Psoas muscle (tissue), 8 donors: ENCODE measurements around the gene MUSTN1. TPM values are rescaled to one million over a fixed set of nuclear protein-coding genes. Genes with fewer than 3 reads are reported as not detected.
A peak's percentile ranks its signal among the peaks of the same experiment; 100 is the strongest.

ENCODE experiments used
- ATAC-seq, 4 donors: fragments of 200-7000 bp; cut with Tn5 transposase; one replicate each; pipeline ENCODE4 v1.9.1; 2020; ENCODE audit warnings: moderate library complexity in 3 of 4, mild to moderate bottlenecking in 2 of 4
- DNase-seq, 2 donors: peaks; one replicate each; pipeline ENCODE4 v3.0.0-alpha.2; 2020
- H3K27ac ChIP-seq: fragments of 200-600 bp; one replicate; pipeline ENCODE4 v1.8.0; 2022
- H3K27me3 ChIP-seq, 3 donors: fragments of 200-600 bp in 1 of 3; one replicate each; pipeline versions ENCODE4 v1.6.1 to v1.8.0; 2013 to 2022; ENCODE audit warnings: low read length in 2 of 3, mild to moderate bottlenecking in 2 of 3, moderate library complexity in 1 of 3; ENCODE audit not compliant: insufficient read depth in 3 of 3
- H3K36me3 ChIP-seq, 2 donors: fragments of 200-600 bp in 1 of 2; one replicate each; pipeline versions ENCODE4 v1.6.1 to v1.8.0; 2013 to 2022; ENCODE audit warnings: low read depth in 1 of 2, mild to moderate bottlenecking in 1 of 2, moderate library complexity in 1 of 2; ENCODE audit not compliant: insufficient read depth in 1 of 2
- H3K4me1 ChIP-seq: fragments of 200-600 bp; one replicate; pipeline ENCODE4 v1.8.0; 2022
- H3K4me3 ChIP-seq: fragments of 200-600 bp; one replicate; pipeline ENCODE4 v1.8.0; 2022; ENCODE audit warnings: mild to moderate bottlenecking
- H3K9me3 ChIP-seq: fragments of 200-600 bp; one replicate; pipeline ENCODE4 v1.8.0; 2022
- WGBS, 3 donors: extraction: QIAGEN DNeasy Blood & Tissue Kit; methylation state at CpG; one replicate each; pipeline versions ENCODE4 v1.1.6 to v1.1.7; 2013; 5-methylcytosine and 5-hydroxymethylcytosine counted together
- intact Hi-C, 2 donors: fragments of 100-400 bp; cut with DNase I; formaldehyde crosslinking; loops; one replicate each; pipeline versions ENCODE4 v1.11.0 to v1.14.2; 2022
- polyA plus RNA-seq, 3 donors: library from polyadenylated mRNA; stranded (reverse); fragments of 200-250 nt; gene quantifications; one replicate each; pipeline ENCODE4 v1.2.3, GENCODE V29; 2013
- total RNA-seq, 4 donors: library from RNA; stranded (reverse); fragmentation: NEBNext Ultra II Directional in 2 of 4; extraction: Animal tissue kit (Norgen Biotek cat#: 25700) in 2 of 4; gene quantifications; one replicate each; pipeline versions ENCODE4 v1.2.1 to v1.2.4, GENCODE V29; 2021 to 2023
- TF ChIP-seq, protein P1 (sequence below): fragments of 200-600 bp; IDR thresholded peaks from one replicate; pipeline ENCODE4 v1.8.0; 2022; ENCODE audit warnings: antibody characterized with exemption
- donor health status: healthy with polysubstance abuse.
- donor health status: DM: no; HTN: no; CAD: no; lungs with moderate emphysema.
- donor health status: Bipolar disorder and iron deficiency.
- donor health status: healthy.
- donor health status: DM: yes; HTN: yes; CAD: no.
- donor health status: DM: no; HTN: no; CAD: no.
- donor health status: DM: no; HTN: no; CAD: no.
- donor health status: DM: yes; HTN: yes; CAD: no.

MUSTN1 gene
- total and polyA plus RNA-seq, 7 donors = 91.1 to 1,241 (median 578) TPM

DNA sequence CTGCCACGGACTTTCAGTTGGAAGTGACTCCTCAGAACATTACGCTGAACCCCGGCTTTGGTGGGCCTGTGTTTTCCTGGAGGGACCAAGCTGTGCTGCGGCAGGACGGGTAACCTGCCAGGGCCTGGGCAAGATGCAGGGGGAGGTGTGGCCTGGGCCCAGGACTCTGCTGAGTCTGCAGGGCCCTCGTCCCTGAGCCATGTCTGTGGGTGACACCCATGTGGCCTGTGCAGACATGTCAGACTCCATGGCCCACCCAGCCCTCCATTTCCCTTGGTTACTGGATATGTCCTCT, 45.1 kb downstream of the MUSTN1 start:
- WGBS, 3 donors = 83 to 91% (median 88%) methylated on average over 6 of the region's 6 CpGs
- Histone ChIP-seq H3K36me3 (no peaks in the 10 kb centered on the region), H3K27ac (no peak overlapping the region), H3K4me1 (no peaks in the 10 kb centered on the region), H3K4me3 (no peak overlapping the region), H3K9me3 (no peaks in the 10 kb centered on the region), H3K27me3 (no peaks in the 10 kb centered on the region)
- intact Hi-C loops = no loop called here
- ATAC-seq (no peak), DNase-seq (peak in 1 of 2 donors; percentile 26)
- TF ChIP-seq, protein P1, sequence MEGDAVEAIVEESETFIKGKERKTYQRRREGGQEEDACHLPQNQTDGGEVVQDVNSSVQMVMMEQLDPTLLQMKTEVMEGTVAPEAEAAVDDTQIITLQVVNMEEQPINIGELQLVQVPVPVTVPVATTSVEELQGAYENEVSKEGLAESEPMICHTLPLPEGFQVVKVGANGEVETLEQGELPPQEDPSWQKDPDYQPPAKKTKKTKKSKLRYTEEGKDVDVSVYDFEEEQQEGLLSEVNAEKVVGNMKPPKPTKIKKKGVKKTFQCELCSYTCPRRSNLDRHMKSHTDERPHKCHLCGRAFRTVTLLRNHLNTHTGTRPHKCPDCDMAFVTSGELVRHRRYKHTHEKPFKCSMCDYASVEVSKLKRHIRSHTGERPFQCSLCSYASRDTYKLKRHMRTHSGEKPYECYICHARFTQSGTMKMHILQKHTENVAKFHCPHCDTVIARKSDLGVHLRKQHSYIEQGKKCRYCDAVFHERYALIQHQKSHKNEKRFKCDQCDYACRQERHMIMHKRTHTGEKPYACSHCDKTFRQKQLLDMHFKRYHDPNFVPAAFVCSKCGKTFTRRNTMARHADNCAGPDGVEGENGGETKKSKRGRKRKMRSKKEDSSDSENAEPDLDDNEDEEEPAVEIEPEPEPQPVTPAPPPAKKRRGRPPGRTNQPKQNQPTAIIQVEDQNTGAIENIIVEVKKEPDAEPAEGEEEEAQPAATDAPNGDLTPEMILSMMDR = no peak

DNA sequence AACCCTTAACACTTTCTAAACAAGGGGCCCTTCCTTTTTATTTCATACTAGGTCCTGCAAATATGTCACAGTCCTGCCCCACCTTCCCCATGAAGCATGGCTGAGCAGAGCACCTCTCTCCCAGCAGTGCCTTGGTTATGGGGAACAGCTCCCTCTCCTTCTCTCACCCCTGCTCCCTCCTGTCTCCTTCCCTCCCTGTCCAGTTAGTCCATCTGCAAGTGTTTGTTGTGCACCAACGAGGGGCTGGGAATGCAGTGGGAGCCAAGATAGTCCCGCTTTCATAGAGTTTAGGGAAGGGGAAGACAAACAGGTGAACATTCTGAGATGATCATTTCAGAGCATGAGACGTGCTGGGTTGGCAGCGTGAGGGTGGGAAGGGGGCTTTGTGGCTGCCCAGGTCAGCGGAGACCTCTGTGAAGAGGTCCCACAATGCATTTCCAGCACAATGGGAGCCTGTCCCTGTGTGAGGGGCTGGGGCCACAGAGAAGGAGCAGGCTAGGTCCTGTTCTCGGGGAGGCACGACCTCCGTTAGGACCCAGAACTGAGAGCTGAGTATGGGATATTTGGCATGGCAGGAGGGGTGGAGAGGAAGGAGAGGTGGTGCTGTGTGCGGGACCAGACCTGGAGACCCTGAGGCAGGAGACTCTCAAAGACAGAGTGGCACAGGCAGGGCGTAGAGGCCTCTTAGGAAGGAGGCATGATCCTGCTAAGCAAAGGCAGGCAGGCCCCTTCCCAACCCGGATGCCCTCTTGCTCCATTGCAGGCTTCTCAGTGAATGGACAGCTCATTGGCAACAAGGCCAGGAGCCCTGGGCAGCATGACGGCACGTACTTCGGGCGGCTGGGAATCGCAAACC, 45.7 kb downstream of the MUSTN1 start:
- Histone ChIP-seq H3K27ac (no peak overlapping the region), H3K9me3 (no peaks in the 10 kb centered on the region), H3K36me3 (no peaks in the 10 kb centered on the region), H3K27me3 (no peaks in the 10 kb centered on the region), H3K4me1 (no peaks in the 10 kb centered on the region), H3K4me3 (no peak overlapping the region)
- DNase-seq (peak in 1 of 2 donors; percentile 36), ATAC-seq (no peak)
- intact Hi-C loops = no loop called here
- 79 to 85% (median 80%) methylated on average over 16 of the region's 16 CpGs for WGBS, 3 donors
- TF ChIP-seq, protein P1 = no peak

DNA sequence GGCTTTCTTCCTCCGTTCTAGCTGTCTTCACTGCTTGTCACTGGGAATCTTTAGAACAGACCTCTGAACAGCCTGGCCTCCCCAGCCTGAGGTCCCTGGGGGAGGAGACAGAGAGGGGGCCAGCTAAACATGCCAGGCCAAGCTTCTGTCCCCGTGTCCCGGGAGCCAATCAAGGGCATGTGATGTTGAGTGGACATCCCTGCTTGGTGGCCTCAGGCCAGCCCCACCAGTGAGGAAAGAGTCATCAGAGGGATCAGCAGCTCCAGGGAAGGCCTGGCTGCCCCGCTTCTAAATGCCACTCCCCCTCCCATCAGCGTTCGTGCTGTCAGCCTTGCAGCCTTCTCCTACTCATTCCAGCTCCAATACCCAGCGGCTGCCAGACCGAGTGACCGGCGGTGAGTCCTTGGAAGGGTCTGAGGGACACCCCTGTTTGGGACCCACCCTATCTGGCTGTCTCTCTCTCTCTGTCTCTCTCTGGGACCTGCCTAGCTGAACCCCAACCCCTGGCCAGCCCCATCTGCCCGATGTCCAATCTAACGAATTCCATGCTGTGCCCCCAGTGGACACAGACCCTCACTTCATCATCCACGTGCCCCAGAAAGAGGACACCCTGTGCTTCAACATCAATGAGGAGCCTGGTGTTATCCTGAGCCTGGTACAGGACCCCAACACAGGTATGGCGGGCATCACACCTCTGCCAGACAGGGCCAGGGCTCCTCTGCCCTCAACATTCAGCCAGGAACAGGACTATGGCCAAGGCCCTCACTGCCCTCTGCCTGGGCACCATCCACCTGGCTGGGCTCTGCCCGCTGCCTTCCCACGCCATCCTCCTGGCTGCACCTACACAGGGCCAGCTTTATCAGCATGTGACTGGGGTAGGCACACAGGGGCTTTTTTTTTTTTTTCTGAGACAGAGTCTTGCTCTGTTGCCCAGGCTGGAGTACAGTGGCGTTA, 46.9 kb downstream of the MUSTN1 start:
- H3K4me3 ChIP-seq = no peak overlapping the region
- intact Hi-C loops = no loop called here
- TF ChIP-seq, protein P1 = no peak
- DNase-seq = peak in 1 of 2 donors; percentile 48
- H3K36me3 ChIP-seq = no peaks in the 10 kb centered on the region
- no peaks in the 10 kb centered on the region for H3K27me3 ChIP-seq
- ATAC-seq = peak in 2 of 4 donors; percentile 22 to 24
- H3K9me3 ChIP-seq = no peaks in the 10 kb centered on the region
- 44 to 57% (median 48%) methylated on average over 16 to 17 of the region's 17 CpGs for WGBS, 3 donors
- H3K27ac ChIP-seq = no peak overlapping the region
- H3K4me1 ChIP-seq = no peaks in the 10 kb centered on the region

DNA sequence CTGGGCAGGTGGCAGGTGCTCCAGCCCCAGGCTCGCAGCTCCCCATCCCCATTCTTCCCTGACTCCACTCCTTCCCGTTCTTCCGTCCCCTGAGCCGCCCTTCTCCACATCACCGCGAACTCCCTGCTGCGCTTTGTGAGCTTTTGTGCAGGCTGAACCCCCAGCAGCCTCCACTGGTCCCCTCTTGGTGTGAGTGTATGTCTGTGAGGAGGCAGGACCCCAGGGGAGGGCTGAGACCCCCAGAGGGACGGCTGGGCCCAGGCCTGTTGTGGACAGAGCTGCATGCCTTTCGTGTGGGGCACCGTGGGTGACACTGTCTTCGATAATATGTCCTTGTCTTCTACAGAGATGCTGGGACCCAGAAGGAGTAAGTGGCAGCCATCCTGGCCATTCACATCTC, 47.6 kb downstream of the MUSTN1 start:
- Histone ChIP-seq H3K9me3 (no peaks in the 10 kb centered on the region), H3K4me1 (no peaks in the 10 kb centered on the region), H3K4me3 (no peak overlapping the region), H3K27ac (no peak overlapping the region), H3K27me3 (peaks cover 0 to 2% (median 0%) of the 10 kb centered on the region in 3 donors), H3K36me3 (no peaks in the 10 kb centered on the region)
- intact Hi-C loops = no loop called here
- WGBS, 3 donors = 80 to 86% (median 83%) methylated on average over 11 of the region's 11 CpGs
- ATAC-seq (no peak), DNase-seq (peak in 1 of 2 donors; percentile 38)
- TF ChIP-seq, protein P1 = no peak
